ENCODE results near the gene ULK1.

ULK1 gene

GRCh38 chr12:131851741-131852550 lies 42.5 kb upstream of the ULK1 start:
- no peak for TF ChIP-seq ZNF585B (tag by site-specific recombination; IDR thresholded peaks at IDR 0.05)
- TF ChIP-seq GLIS2 (tag by site-specific recombination; IDR thresholded peaks at IDR 0.05) = no peak
- no peak for TF ChIP-seq ZSCAN16 (tag by site-specific recombination; IDR thresholded peaks at IDR 0.05)
- TF ChIP-seq ZNF660 (tag by site-specific recombination; IDR thresholded peaks at IDR 0.05) = no peak
- TF ChIP-seq ZNF76 (tag by site-specific recombination; IDR thresholded peaks at IDR 0.05; ENCODE audit: borderline replicate concordance, low read depth) = no peak
- no peak for TF ChIP-seq SETDB1 (IDR thresholded peaks at IDR 0.05; ENCODE audit: insufficient read length, low read length)
- TF ChIP-seq ZNF623 (tag by site-specific recombination; IDR thresholded peaks at IDR 0.05) = no peak
- TF ChIP-seq ZNF354C (tag by site-specific recombination; IDR thresholded peaks at IDR 0.05; ENCODE audit: borderline replicate concordance, low read depth) = no peak
- TF ChIP-seq SP7 (tag by site-specific recombination; IDR thresholded peaks at IDR 0.05) = no peak
- TF ChIP-seq ZNF785 (tag by site-specific recombination; IDR thresholded peaks at IDR 0.05) = no peak
- TF ChIP-seq ZFP37 (tag by site-specific recombination; IDR thresholded peaks at IDR 0.05) = no peak
- TF ChIP-seq TCF7L2 (IDR thresholded peaks at IDR 0.05; ENCODE audit: borderline replicate concordance, low read depth, low read length) = no peak
- TF ChIP-seq ZNF391 (tag by site-specific recombination; IDR thresholded peaks at IDR 0.05; ENCODE audit: borderline replicate concordance, low read depth) = no peak
- no peak for TF ChIP-seq ZNF335 (tag by site-specific recombination; conservative IDR thresholded peaks at IDR 0.05)
- POLR2A ChIA-PET = no interaction called here
- H3K4me3 ChIP-seq (ENCODE audit: low read depth, low read length) = no peak overlapping the region
- H3K4me1 ChIP-seq (ENCODE audit: control insufficient read depth, insufficient read depth, low read length) = no peaks in the 10 kb centered on the region
- CTCF ChIA-PET = interaction anchor here (0.7 to 0.9 kb wide), 2 partner anchors 61 to 82 kb away, joined by 3 to 5 read pairs; no protein-coding TSS in a partner anchor
- no peak overlapping the region for H3K27ac ChIP-seq (ENCODE audit: extremely low read depth, low read depth, low read length)
- no peaks in the 10 kb centered on the region for H3K9me3 ChIP-seq (ENCODE audit: control insufficient read depth, insufficient read depth, low read depth, low read length)
- H3K36me3 ChIP-seq (ENCODE audit: control insufficient read depth in 2 of 2, insufficient read depth in 1 of 2, low read length in 2 of 2) = no peaks in the 10 kb centered on the region

DNA sequence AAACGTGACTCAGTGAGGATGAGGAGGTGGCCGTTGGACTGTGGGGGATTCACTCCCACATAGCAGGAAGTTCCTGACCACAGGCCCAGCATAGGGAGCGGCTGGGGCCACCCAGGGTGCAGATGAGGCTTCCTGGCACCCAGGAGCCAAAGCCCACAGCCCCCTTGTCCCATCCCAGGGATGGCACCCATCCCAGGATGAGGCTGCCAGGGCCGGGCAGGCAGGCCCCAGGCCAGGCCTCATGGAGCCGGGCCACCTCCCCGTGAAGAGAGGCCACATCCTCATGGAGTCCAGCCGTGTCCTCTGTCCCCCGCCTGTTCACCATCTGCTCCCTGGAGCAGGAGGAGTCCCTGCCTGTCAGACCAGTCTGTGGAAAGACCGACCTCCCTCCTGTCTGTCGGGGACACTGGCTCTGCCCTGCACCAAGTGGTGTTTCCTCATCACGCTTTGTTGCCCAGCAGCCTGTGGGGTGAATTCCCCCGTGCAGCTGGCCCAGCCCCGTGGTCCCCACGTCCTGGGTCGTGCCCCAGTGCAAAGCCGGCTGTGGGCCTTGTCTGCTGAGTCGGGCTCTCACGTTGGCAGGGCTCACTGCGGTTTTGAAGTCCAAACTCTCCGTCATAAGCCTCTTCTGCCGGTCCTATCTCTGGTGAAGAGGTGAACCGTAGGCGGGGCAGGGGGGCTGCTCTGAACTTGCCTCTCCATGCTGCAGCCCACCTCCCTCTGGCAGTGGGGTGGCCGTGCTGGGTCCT lies 41.7 kb upstream of the ULK1 start:
- ChIA-PET CTCF (no interaction called here), POLR2A (no interaction called here)
- Histone ChIP-seq H3K4me3 (ENCODE audit: low read depth, low read length) (no peak overlapping the region), H3K4me1 (ENCODE audit: control insufficient read depth, insufficient read depth, low read length) (no peaks in the 10 kb centered on the region), H3K36me3 (ENCODE audit: control insufficient read depth in 2 of 2, insufficient read depth in 1 of 2, low read length in 2 of 2) (no peaks in the 10 kb centered on the region), H3K27ac (ENCODE audit: extremely low read depth, low read depth, low read length) (no peak overlapping the region), H3K9me3 (ENCODE audit: control insufficient read depth, insufficient read depth, low read depth, low read length) (no peaks in the 10 kb centered on the region)
- TF ChIP-seq GLIS1 (tag by site-specific recombination; IDR thresholded peaks at IDR 0.05) (peak; percentile 22; the same call in 1 of the 2 replicates), BCL11B (tag by site-specific recombination; IDR thresholded peaks at IDR 0.05; ENCODE audit: low read depth) (no peak)

GRCh38 chr12:131853832-131854797 lies 40.3 kb upstream of the ULK1 start:
- Histone ChIP-seq H3K36me3 (ENCODE audit: control insufficient read depth in 2 of 2, insufficient read depth in 1 of 2, low read length in 2 of 2) (no peaks in the 10 kb centered on the region), H3K9me3 (ENCODE audit: control insufficient read depth, insufficient read depth, low read depth, low read length) (no peaks in the 10 kb centered on the region), H3K4me3 (ENCODE audit: low read depth, low read length) (no peak overlapping the region), H3K4me1 (ENCODE audit: control insufficient read depth, insufficient read depth, low read length) (no peaks in the 10 kb centered on the region), H3K27ac (ENCODE audit: extremely low read depth, low read depth, low read length) (no peak overlapping the region)
- POLR2A ChIA-PET = no interaction called here
- TF ChIP-seq PRDM6 (tag by site-specific recombination; IDR thresholded peaks at IDR 0.05) (no peak), SP2 (tag by site-specific recombination; IDR thresholded peaks at IDR 0.05) (no peak), ZBTB21 (tag by site-specific recombination; IDR thresholded peaks at IDR 0.05) (no peak), HOXA7 (CRISPR knock-in tag; IDR thresholded peaks at IDR 0.05; ENCODE audit: borderline replicate concordance) (no peak)
- CTCF ChIA-PET = interaction anchor here (1.2 kb wide), 1 partner anchor 750 kb away, joined by 4 read pairs; no protein-coding TSS in a partner anchor
